Stomach (tissue), 9 donors: Measurements from ENCODE around the gene SMAP1. TPM values are rescaled to one million over a fixed set of nuclear protein-coding genes. Genes with fewer than 3 reads are reported as not detected.
A peak's percentile ranks its signal among the peaks of the same experiment; 100 is the strongest.

Experiments
- DNase-seq, 2 donors: peaks; one replicate each; pipeline versions ENCODE4 v3.0.0 to v3.0.0-alpha.2; 2013 to 2019
- H3K27ac ChIP-seq, 5 donors: fragments of 200-600 bp in 4 of 5; sonication (generic) in 4 of 5; one replicate each; pipeline ENCODE4 v1.5.1; 2013 to 2019; ENCODE audit warnings: mild to moderate bottlenecking in 1 of 5, moderate library complexity in 1 of 5
- H3K27me3 ChIP-seq, 3 donors: fragments of 200-600 bp; sonication (generic); one replicate each; pipeline ENCODE4 v1.5.1; 2017 to 2019; ENCODE audit warnings: mixed run types in 1 of 3
- H3K36me3 ChIP-seq, 4 donors: fragments of 200-600 bp; sonication (generic); 1 replicate in 3 of 4; 2 replicates in 1 of 4; pipeline ENCODE4 v1.5.1; 2016 to 2019
- H3K4me1 ChIP-seq, 4 donors: fragments of 200-600 bp; sonication (generic); one replicate each; pipeline ENCODE4 v1.5.1; 2016 to 2019
- H3K4me3 ChIP-seq, 4 donors: fragments of 200-600 bp; sonication (generic) in 3 of 4; one replicate each; pipeline ENCODE4 v1.5.1; 2016 to 2019; ENCODE audit warnings: mild to moderate bottlenecking in 1 of 4
- H3K9me3 ChIP-seq, 4 donors: fragments of 200-600 bp; sonication (generic); one replicate each; pipeline ENCODE4 v1.5.1; 2016 to 2019
- EP300 ChIP-seq: sonication (generic); formaldehyde crosslinking; IDR thresholded peaks from one replicate; pipeline ENCODE4 v1.6.1; 2017; ENCODE audit warnings: antibody characterized with exemption
- POLR2A ChIP-seq, 4 donors: fragments of 450-650 bp; IDR thresholded peaks; one replicate each; pipeline ENCODE4 v1.6.1; 2016; ENCODE audit warnings: antibody characterized with exemption in 4 of 4, control low read depth in 2 of 4, mild to moderate bottlenecking in 1 of 4, moderate library complexity in 1 of 4
- POLR2AphosphoS5 ChIP-seq, 3 donors: sonication (generic); formaldehyde crosslinking; IDR thresholded peaks; one replicate each; pipeline ENCODE4 v1.6.1; 2016; ENCODE audit warnings: antibody characterized with exemption in 3 of 3
- WGBS, 5 donors: extraction: QIAGEN DNeasy Blood & Tissue Kit in 3 of 5; methylation state at CpG; one replicate each; pipeline versions ENCODE4 v1.1.5 to v1.1.7; 2013 to 2018; 5-methylcytosine and 5-hydroxymethylcytosine counted together
- intact Hi-C: fragments of 100-400 bp; cut with DNase I; formaldehyde crosslinking; loops from one replicate; pipeline ENCODE4 v1.15.1; 2023; ENCODE audit warnings: low total_unique reads
- polyA plus RNA-seq, 3 donors: library from polyadenylated mRNA; stranded (reverse); fragments of 200-250 nt; gene quantifications; one replicate each; pipeline ENCODE4 v1.2.3, GENCODE V29; 2013
- total RNA-seq, 5 donors: library from RNA; depleted of rRNA; stranded (reverse); fragments of >200 nt; gene quantifications; one replicate each; pipeline versions ENCODE4 v1.1.0 to v1.2.3, GENCODE V29; 2014 to 2016
- TF ChIP-seq, protein P1 (sequence below), 7 experiments: fragments of 450-650 bp in 4 of 7; fragments of 200-600 bp in 3 of 7; sonication (generic) in 3 of 7; IDR thresholded peaks; one replicate each; pipeline ENCODE4 v1.5.1; 2016 to 2019; ENCODE audit warnings: antibody characterized with exemption in 7 of 7, control low read depth in 2 of 7, mild to moderate bottlenecking in 1 of 7
- donor health status: healthy with polysubstance abuse.
- donor health status: Bipolar disorder and iron deficiency.
- donor health status: healthy.

The SMAP1 gene
- total and polyA plus RNA-seq, 8 donors = 13.4 to 65.3 (median 25.4) TPM

DNA sequence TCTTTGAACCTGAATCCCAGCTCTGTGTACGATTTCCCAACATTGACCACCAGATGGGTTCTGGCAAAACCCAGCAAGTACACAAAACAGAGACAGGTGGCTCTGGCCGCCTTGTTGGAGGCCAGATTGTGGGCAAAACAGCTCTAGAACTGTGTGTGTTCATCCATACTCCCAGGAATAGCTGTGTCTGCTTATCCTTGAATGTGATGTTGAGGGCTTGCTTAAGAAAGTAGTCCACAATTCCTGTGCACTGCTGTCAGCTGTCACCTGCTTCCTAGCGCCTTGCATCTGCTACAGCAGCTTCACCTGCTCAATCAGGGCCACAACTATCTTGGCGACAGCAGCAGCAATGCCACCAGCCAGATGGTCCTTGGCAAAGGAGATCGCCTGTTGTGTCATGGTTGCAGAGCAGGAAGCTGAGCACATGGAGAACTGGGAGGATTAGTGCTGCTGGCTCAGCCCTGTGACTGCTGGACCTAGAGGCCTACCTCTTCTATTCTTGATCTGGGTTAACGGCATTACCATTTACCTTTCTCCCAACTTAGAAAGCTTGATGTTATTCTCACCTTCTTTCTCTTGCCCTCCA lies 3.7 kb upstream of the SMAP1 start:
- WGBS, 5 donors = 86 to 95% (median 91%) methylated on average over 6 of the region's 6 CpGs
- H3K36me3 ChIP-seq = no peaks in the 10 kb centered on the region
- no peaks in the 10 kb centered on the region for H3K27me3 ChIP-seq
- peaks cover 11 to 23% (median 17%) of the 10 kb centered on the region in 4 donors for H3K4me1 ChIP-seq
- DNase-seq = no peak
- TF ChIP-seq EP300 (no peak), POLR2A (IDR thresholded peaks at IDR 0.05) (no peak), POLR2AphosphoS5 (IDR thresholded peaks at IDR 0.05) (no peak)
- no peak overlapping the region for H3K4me3 ChIP-seq
- H3K27ac ChIP-seq = no peak overlapping the region
- intact Hi-C loops = no loop called here
- no peaks in the 10 kb centered on the region for H3K9me3 ChIP-seq

DNA sequence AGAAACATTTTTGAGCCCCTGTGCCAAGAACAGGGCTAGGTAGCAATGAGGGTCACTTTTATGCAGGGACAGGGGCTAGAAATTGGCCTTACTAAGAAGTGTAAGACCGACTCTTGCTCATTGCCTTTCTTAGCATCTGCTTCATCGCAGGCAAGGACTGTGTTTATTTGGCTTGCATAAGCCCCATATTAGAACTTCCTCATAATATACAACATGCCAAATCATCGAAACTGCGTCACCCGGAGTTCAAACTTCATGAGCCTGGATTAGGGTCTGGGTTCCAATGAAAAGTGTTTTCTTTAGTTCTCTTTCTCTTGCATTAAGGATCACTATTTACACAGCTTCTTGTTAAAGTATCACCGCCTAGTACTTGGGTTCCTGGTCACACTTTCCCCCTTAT lies 977 bp upstream of the SMAP1 start:
- H3K4me3 ChIP-seq = peak overlapping the region in 2 of 4 donors; percentile 70 to 84
- no peak for DNase-seq
- no peaks in the 10 kb centered on the region for H3K9me3 ChIP-seq
- intact Hi-C loops = no loop called here
- H3K36me3 ChIP-seq = no peaks in the 10 kb centered on the region
- H3K27me3 ChIP-seq = no peaks in the 10 kb centered on the region
- 37 to 72% (median 51%) methylated on average over 6 of the region's 6 CpGs for WGBS, 5 donors
- H3K27ac ChIP-seq = peak overlapping the region; percentile 26 to 96 (median 93)
- TF ChIP-seq, protein P1, sequence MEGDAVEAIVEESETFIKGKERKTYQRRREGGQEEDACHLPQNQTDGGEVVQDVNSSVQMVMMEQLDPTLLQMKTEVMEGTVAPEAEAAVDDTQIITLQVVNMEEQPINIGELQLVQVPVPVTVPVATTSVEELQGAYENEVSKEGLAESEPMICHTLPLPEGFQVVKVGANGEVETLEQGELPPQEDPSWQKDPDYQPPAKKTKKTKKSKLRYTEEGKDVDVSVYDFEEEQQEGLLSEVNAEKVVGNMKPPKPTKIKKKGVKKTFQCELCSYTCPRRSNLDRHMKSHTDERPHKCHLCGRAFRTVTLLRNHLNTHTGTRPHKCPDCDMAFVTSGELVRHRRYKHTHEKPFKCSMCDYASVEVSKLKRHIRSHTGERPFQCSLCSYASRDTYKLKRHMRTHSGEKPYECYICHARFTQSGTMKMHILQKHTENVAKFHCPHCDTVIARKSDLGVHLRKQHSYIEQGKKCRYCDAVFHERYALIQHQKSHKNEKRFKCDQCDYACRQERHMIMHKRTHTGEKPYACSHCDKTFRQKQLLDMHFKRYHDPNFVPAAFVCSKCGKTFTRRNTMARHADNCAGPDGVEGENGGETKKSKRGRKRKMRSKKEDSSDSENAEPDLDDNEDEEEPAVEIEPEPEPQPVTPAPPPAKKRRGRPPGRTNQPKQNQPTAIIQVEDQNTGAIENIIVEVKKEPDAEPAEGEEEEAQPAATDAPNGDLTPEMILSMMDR (IDR thresholded peaks at IDR 0.05) = no peak
- TF ChIP-seq EP300 (no peak), POLR2AphosphoS5 (IDR thresholded peaks at IDR 0.05) (no peak), POLR2A (IDR thresholded peaks at IDR 0.05) (no peak)
- H3K4me1 ChIP-seq = peaks cover 13 to 48% (median 35%) of the 10 kb centered on the region in 4 donors

DNA sequence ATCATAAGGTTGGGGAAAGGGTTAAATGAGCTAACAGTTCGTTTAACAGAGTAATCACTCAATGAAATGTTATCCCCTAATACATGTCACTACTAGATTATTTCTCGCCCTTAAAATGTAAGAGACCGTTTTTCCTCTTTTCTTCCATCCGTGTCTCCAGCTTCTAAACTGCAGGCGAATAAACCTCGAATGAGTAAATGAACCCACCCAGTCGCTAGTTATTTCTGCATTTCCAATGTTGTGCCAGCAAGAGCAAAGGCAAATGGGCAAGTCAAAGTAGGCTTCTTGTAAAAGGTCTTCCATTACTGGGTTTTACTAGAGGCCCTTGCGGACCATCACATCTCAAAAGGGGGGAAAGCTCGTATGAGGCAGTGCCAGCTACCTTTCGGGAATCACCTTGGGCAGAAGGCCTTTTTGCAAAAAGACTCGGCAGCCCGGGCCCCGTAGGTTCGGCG lies 400 bp upstream of the SMAP1 start:
- H3K36me3 ChIP-seq = no peaks in the 10 kb centered on the region
- intact Hi-C loops = no loop called here
- DNase-seq = no peak
- peak overlapping the region; percentile 92 to 96 (median 96) for H3K27ac ChIP-seq
- 4 to 12% (median 8%) methylated on average over 8 to 15 of the region's 15 CpGs for WGBS, 5 donors
- H3K4me3 ChIP-seq = peak overlapping the region; percentile 70 to 89 (median 82)
- no peaks in the 10 kb centered on the region for H3K9me3 ChIP-seq
- H3K4me1 ChIP-seq = peaks cover 13 to 54% (median 36%) of the 10 kb centered on the region in 4 donors
- TF ChIP-seq POLR2AphosphoS5 (IDR thresholded peaks at IDR 0.05) (no peak), POLR2A (IDR thresholded peaks at IDR 0.05) (no peak), EP300 (no peak)
- TF ChIP-seq, protein P1 (IDR thresholded peaks at IDR 0.05) = no peak
- no peaks in the 10 kb centered on the region for H3K27me3 ChIP-seq

DNA sequence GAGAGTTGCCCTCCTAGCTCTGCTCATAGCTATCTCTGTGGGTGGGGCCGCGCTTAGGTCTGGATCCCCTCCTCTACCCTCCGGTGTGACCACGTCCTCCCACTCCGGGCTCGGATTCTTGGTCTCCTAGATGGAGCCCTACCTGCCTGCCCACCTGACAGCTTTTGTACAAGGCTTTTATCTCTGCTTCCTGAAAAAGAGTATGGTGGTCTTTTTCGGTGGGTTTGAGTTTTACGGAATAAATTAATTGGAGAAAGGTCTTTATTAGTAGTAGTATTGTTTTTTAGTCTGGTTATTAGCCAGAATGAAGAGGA lies 773 bp downstream of the SMAP1 start:
- no peak for DNase-seq
- Histone ChIP-seq H3K27ac (peak overlapping the region; percentile 92 to 96 (median 96)), H3K4me1 (peaks cover 24 to 66% (median 46%) of the 10 kb centered on the region in 4 donors), H3K9me3 (no peaks in the 10 kb centered on the region), H3K4me3 (peak overlapping the region; percentile 70 to 89 (median 82)), H3K27me3 (no peaks in the 10 kb centered on the region), H3K36me3 (no peaks in the 10 kb centered on the region)
- 0 to 4% (median 1%) methylated on average over 6 to 8 of the region's 8 CpGs for WGBS, 5 donors
- intact Hi-C loops = no loop called here
- TF ChIP-seq EP300 = no peak
- TF ChIP-seq POLR2A (IDR thresholded peaks at IDR 0.05) = no peak
- TF ChIP-seq POLR2AphosphoS5 (IDR thresholded peaks at IDR 0.05) = no peak
- TF ChIP-seq, protein P1 (IDR thresholded peaks at IDR 0.05) = no peak

DNA sequence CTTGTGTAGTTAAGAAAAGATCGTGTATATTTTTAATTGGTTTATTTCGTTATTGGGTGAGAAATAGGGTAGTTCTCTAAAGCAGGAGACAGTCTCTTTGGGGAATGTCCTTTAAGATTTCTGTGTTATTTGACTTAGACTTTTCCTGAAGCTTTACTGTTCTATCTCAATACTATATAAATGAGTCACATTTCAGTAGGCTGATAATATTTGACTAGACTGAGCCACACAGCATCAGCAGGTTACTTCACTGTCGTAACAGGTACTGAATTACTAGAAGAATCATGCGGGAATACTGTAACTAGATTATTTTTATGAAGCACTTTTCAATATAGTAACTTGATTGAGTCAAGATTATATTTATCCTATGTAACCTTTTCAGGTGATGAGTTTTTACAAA lies 1.4 kb downstream of the SMAP1 start:
- H3K4me1 ChIP-seq = peaks cover 24 to 70% (median 50%) of the 10 kb centered on the region in 4 donors
- WGBS, 5 donors = 19 to 44% (median 31%) methylated on average over 4 of the region's 4 CpGs
- DNase-seq = peak in 1 of 2 donors; percentile 32
- H3K27ac ChIP-seq = peak overlapping the region in 3 of 5 donors; percentile 92 to 96 (median 93)
- intact Hi-C loops = no loop called here
- TF ChIP-seq, protein P1 (IDR thresholded peaks at IDR 0.05) = no peak
- TF ChIP-seq EP300 (no peak), POLR2A (IDR thresholded peaks at IDR 0.05) (no peak), POLR2AphosphoS5 (IDR thresholded peaks at IDR 0.05) (no peak)
- peak overlapping the region; percentile 70 to 89 (median 82) for H3K4me3 ChIP-seq
- H3K9me3 ChIP-seq = no peaks in the 10 kb centered on the region
- H3K27me3 ChIP-seq = no peaks in the 10 kb centered on the region
- no peaks in the 10 kb centered on the region for H3K36me3 ChIP-seq
